ENCODE measurements around the gene RASA3. TPM values are rescaled to one million over a fixed set of nuclear protein-coding genes. Genes with fewer than 3 reads are reported as not detected.

Gene RASA3
- total RNA-seq, 2 donors from 2014 or later = 6.3 to 12.0 TPM

DNA sequence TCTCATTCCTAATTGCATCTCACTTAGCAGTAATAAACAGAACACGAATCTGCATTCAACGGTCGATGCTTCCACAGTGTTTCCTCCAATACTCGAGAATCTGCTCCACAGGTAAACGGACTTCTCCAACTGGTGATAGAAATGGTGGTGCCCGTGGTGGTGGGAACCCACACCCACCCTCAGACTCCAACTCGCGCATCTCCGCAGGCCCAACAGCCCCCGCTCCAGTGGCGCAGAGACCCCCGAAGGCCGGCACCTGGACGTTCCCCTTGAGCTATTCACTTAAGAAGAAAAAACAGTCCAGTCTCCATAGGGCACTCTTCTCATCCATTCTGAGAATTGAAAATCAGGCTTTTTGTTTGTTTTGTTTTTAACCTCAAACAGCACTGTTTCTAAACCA, 13.8 kb upstream of the RASA3 start:
- no peak for TF ChIP-seq CTCF (conservative IDR thresholded peaks at IDR 0.05)
- no peak overlapping the region for H3K27ac ChIP-seq (ENCODE audit: low read depth, low read length)
- Mint-ChIP-seq H3K27me3 (ENCODE audit: insufficient read depth) (no peaks in the 10 kb centered on the region), H3K4me1 (peaks cover 2% of the 10 kb centered on the region), H3K4me3 (no peak overlapping the region), H3K36me3 (ENCODE audit: low read depth) (no peaks in the 10 kb centered on the region), H3K9me3 (no peaks in the 10 kb centered on the region), H3K27ac (no peak overlapping the region)
- no peak overlapping the region for H3K4me3 ChIP-seq (ENCODE audit: low read length)
- H3K27me3 ChIP-seq (ENCODE audit: control insufficient read depth, insufficient read depth, low read length, poor library complexity, severe bottlenecking) = no peaks in the 10 kb centered on the region
- WGBS, 2 experiments (ENCODE audit: insufficient coverage in 1 of 2, insufficient read length in 1 of 2) = 90 to 93% methylated on average over 6 to 14 of the region's 14 CpGs
- H3K9me3 ChIP-seq (ENCODE audit: control insufficient read depth, low read length) = no peaks in the 10 kb centered on the region
- no peak for DNase-seq
- H3K9ac ChIP-seq (ENCODE audit: extremely low read depth, low read length, poor library complexity, severe bottlenecking) = no peak overlapping the region
- H3K4me1 ChIP-seq (ENCODE audit: control insufficient read depth, insufficient read depth, low read length) = no peaks in the 10 kb centered on the region
- H3K36me3 ChIP-seq (ENCODE audit: control insufficient read depth, insufficient read depth, low read length) = no peaks in the 10 kb centered on the region

DNA sequence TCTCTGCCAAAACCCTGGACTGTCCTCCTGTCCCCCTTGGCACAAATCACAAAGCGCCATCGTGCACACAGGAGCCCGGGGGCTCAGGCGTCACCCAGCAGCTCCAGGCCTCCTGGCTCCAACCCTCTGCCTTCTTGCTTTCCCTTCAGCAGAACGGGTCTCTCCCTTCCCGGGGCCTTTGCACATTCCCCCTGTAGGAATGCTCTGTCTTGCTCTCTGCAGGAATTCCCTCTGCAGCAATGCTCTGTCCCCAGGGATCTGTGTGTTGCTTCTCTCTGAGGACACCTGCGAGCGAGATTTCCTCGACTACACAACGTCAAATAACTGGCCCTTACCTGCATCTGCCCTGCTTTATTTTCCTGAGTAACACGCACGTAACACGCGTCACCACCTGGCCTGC, 13.3 kb upstream of the RASA3 start:
- 92% methylated on average over 14 of the region's 14 CpGs for WGBS, 2 experiments (ENCODE audit: insufficient coverage in 1 of 2, insufficient read length in 1 of 2)
- Histone ChIP-seq H3K27ac (ENCODE audit: low read depth, low read length) (no peak overlapping the region), H3K4me1 (ENCODE audit: control insufficient read depth, insufficient read depth, low read length) (no peaks in the 10 kb centered on the region), H3K9ac (ENCODE audit: extremely low read depth, low read length, poor library complexity, severe bottlenecking) (no peak overlapping the region), H3K36me3 (ENCODE audit: control insufficient read depth, insufficient read depth, low read length) (no peaks in the 10 kb centered on the region), H3K9me3 (ENCODE audit: control insufficient read depth, low read length) (no peaks in the 10 kb centered on the region), H3K27me3 (ENCODE audit: control insufficient read depth, insufficient read depth, low read length, poor library complexity, severe bottlenecking) (no peaks in the 10 kb centered on the region), H3K4me3 (ENCODE audit: low read length) (no peak overlapping the region)
- H3K36me3 Mint-ChIP-seq (ENCODE audit: low read depth) = no peaks in the 10 kb centered on the region
- H3K27me3 Mint-ChIP-seq (ENCODE audit: insufficient read depth) = no peaks in the 10 kb centered on the region
- H3K9me3 Mint-ChIP-seq = no peaks in the 10 kb centered on the region
- H3K4me1 Mint-ChIP-seq = peaks cover 2% of the 10 kb centered on the region
- no peak overlapping the region for H3K4me3 Mint-ChIP-seq
- no peak for TF ChIP-seq CTCF (conservative IDR thresholded peaks at IDR 0.05)
- no peak overlapping the region for H3K27ac Mint-ChIP-seq
- DNase-seq = peak; percentile 41

- TF ChIP-seq CTCF (conservative IDR thresholded peaks at IDR 0.05) = no peak
- no peaks in the 10 kb centered on the region for H3K9me3 Mint-ChIP-seq
- no peaks in the 10 kb centered on the region for H3K4me1 ChIP-seq (ENCODE audit: control insufficient read depth, insufficient read depth, low read length)
- H3K27me3 ChIP-seq (ENCODE audit: control insufficient read depth, insufficient read depth, low read length, poor library complexity, severe bottlenecking) = no peaks in the 10 kb centered on the region
- H3K27ac Mint-ChIP-seq = no peak overlapping the region
- WGBS, 2 experiments (ENCODE audit: insufficient coverage in 1 of 2, insufficient read length in 1 of 2) = 71 to 83% methylated on average over 2 to 3 of the region's 3 CpGs
- H3K4me3 ChIP-seq (ENCODE audit: low read length) = no peak overlapping the region
- no peaks in the 10 kb centered on the region for H3K27me3 Mint-ChIP-seq (ENCODE audit: insufficient read depth)
- H3K27ac ChIP-seq (ENCODE audit: low read depth, low read length) = no peak overlapping the region
- DNase-seq = no peak
- no peaks in the 10 kb centered on the region for H3K36me3 Mint-ChIP-seq (ENCODE audit: low read depth)
- H3K36me3 ChIP-seq (ENCODE audit: control insufficient read depth, insufficient read depth, low read length) = no peaks in the 10 kb centered on the region
- H3K9me3 ChIP-seq (ENCODE audit: control insufficient read depth, low read length) = no peaks in the 10 kb centered on the region
- H3K9ac ChIP-seq (ENCODE audit: extremely low read depth, low read length, poor library complexity, severe bottlenecking) = no peak overlapping the region
- no peak overlapping the region for H3K4me3 Mint-ChIP-seq
- H3K4me1 Mint-ChIP-seq = peaks cover 2% of the 10 kb centered on the region
Observed at GRCh38 chr13:114145256-114145655, 12.8 kb upstream of the RASA3 start.
